ENCODE measurements around the gene FAM76B. TPM values are rescaled to one million over a fixed set of nuclear protein-coding genes. Genes with fewer than 3 reads are reported as not detected.

Gene FAM76B
- total RNA-seq, 1 donor from 2014 or later: 49.8 TPM

DNA sequence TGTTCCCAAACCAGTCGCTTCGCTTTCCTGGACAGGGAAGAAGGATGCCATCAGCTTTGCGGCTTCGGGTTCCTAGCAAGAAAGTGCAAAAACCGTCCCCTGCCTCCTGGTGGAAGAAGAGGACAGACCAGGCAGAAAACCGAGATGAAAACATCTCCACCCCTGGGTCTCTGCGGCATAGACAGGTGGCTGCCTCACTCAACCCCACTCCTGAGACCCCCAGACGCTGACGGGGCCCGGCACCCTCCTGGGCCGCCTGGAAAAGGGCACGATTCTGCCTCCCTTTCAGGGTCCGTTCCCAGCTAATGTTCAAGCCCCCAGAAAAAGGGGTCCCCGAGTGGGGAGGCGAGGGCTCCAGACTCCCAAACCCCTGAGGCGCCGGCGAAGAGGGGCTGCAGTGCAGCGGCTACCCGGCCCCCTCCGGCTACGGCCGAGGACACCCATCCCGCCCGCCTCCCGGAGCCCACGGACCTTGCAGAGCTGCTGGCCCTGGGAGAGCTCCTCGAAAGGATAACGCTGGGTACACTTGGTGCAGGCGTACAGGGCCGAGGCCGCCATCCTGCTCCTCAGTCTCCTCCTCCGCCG lies 569 bp downstream of the FAM76B start:
- Mint-ChIP-seq H3K4me3 (ENCODE audit: low read depth) (peak overlapping the region; percentile 100), H3K9me3 (ENCODE audit: low read depth) (no peaks in the 10 kb centered on the region), H3K27me3 (no peaks in the 10 kb centered on the region), H3K27ac (peak overlapping the region; percentile 95), H3K36me3 (ENCODE audit: insufficient read depth) (peaks cover 21% of the 10 kb centered on the region), H3K4me1 (ENCODE audit: low read depth) (peaks cover 25% of the 10 kb centered on the region)
- TF ChIP-seq, protein P1, sequence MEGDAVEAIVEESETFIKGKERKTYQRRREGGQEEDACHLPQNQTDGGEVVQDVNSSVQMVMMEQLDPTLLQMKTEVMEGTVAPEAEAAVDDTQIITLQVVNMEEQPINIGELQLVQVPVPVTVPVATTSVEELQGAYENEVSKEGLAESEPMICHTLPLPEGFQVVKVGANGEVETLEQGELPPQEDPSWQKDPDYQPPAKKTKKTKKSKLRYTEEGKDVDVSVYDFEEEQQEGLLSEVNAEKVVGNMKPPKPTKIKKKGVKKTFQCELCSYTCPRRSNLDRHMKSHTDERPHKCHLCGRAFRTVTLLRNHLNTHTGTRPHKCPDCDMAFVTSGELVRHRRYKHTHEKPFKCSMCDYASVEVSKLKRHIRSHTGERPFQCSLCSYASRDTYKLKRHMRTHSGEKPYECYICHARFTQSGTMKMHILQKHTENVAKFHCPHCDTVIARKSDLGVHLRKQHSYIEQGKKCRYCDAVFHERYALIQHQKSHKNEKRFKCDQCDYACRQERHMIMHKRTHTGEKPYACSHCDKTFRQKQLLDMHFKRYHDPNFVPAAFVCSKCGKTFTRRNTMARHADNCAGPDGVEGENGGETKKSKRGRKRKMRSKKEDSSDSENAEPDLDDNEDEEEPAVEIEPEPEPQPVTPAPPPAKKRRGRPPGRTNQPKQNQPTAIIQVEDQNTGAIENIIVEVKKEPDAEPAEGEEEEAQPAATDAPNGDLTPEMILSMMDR (IDR thresholded peaks at IDR 0.05; ENCODE audit: unreplicated experiment): peak; percentile 56
- DNase-seq (ENCODE audit: low spot score, unreplicated experiment): peak; percentile 25

DNA sequence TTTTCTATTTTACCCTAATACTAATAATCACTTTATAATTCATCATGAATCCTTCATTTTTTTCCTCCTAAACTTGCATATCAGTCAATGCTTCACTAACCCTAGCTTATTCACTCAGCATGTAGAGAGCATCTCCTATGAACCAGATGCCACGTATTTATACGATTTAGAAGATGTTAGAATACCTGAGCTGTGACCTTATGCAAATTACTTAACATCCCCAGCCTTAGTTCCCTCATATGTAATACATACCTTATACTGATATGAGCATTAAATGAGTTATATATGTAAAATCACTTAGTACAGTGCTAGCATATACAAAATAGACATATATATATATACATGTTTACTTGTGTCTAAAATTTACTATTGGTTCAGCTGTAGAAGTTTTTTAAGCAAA lies 9.0 kb downstream of the FAM76B start:
- no peak overlapping the region for H3K27ac Mint-ChIP-seq
- TF ChIP-seq, protein P1 (IDR thresholded peaks at IDR 0.05; ENCODE audit: unreplicated experiment): no peak
- H3K9me3 Mint-ChIP-seq (ENCODE audit: low read depth): no peaks in the 10 kb centered on the region
- H3K4me1 Mint-ChIP-seq (ENCODE audit: low read depth): no peaks in the 10 kb centered on the region
- H3K4me3 Mint-ChIP-seq (ENCODE audit: low read depth): no peak overlapping the region
- no peak for DNase-seq (ENCODE audit: low spot score, unreplicated experiment)
- peaks cover 26% of the 10 kb centered on the region for H3K36me3 Mint-ChIP-seq (ENCODE audit: insufficient read depth)
- no peaks in the 10 kb centered on the region for H3K27me3 Mint-ChIP-seq

DNA sequence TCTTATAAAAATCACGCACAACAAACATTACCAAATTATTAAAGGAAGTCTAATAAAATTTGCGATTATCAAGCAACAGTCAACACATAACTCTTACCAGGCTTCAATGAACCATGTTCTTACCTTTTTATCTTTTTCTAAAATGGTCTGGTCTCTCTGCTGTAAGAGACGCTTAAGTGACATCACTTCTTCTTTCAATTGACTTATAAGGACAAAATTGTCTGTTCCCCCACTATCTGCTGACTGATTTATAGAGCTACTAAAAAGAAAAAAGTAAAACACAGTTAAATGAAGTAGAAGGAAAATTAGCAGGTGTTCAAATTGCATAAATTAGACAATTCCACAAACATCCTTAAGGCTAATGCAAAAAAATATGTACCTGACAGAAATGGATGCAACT lies 10.9 kb downstream of the FAM76B start:
- no peak for DNase-seq (ENCODE audit: low spot score, unreplicated experiment)
- Mint-ChIP-seq H3K9me3 (ENCODE audit: low read depth) (no peaks in the 10 kb centered on the region), H3K36me3 (ENCODE audit: insufficient read depth) (peaks cover 22% of the 10 kb centered on the region), H3K4me3 (ENCODE audit: low read depth) (no peak overlapping the region), H3K27ac (no peak overlapping the region), H3K27me3 (no peaks in the 10 kb centered on the region), H3K4me1 (ENCODE audit: low read depth) (no peaks in the 10 kb centered on the region)
- TF ChIP-seq, protein P1 (IDR thresholded peaks at IDR 0.05; ENCODE audit: unreplicated experiment): no peak

DNA sequence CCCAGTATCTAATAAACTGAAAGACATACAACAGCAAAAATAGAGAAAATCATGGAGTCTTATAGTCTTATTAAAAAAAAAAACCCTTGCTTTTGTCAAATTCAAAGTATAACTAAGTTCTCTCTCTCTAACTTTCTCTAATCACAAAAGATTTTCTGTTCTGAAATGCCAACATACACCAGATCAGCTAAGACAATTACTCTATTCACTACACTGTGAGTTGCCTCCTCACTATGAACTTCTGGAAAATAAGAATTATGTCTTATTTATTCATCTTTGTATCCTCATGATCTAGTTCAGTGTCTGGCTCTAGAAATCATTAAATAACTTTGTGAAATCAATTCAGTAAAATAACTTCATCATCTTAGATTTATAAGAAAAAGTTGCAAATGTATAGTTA lies 12.7 kb downstream of the FAM76B start:
- H3K27me3 Mint-ChIP-seq: no peaks in the 10 kb centered on the region
- no peaks in the 10 kb centered on the region for H3K9me3 Mint-ChIP-seq (ENCODE audit: low read depth)
- H3K27ac Mint-ChIP-seq: no peak overlapping the region
- H3K36me3 Mint-ChIP-seq (ENCODE audit: insufficient read depth): peaks cover 21% of the 10 kb centered on the region
- TF ChIP-seq, protein P1 (IDR thresholded peaks at IDR 0.05; ENCODE audit: unreplicated experiment): no peak
- no peak for DNase-seq (ENCODE audit: low spot score, unreplicated experiment)
- no peaks in the 10 kb centered on the region for H3K4me1 Mint-ChIP-seq (ENCODE audit: low read depth)
- H3K4me3 Mint-ChIP-seq (ENCODE audit: low read depth): no peak overlapping the region

DNA sequence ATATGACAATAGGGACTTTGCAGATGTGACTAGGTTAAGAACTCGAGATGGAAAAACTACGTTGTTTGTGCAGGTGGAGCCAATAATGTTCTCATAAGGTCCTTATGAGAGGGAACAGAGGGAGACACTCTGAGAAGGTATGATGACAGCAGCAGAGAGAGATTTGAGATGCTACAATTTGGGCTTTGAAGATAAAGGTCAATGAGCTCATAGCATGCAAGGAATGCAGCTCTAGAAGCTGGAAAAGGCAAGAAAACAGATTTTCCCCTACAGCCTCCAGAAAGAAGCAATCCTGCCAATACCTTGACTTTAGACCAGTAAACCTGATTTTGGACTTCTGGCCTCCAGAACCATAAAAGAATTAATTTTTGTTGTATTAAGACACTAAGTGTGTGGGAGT lies 21.1 kb downstream of the FAM76B start:
- DNase-seq (ENCODE audit: low spot score, unreplicated experiment): no peak
- Mint-ChIP-seq H3K4me3 (ENCODE audit: low read depth) (no peak overlapping the region), H3K27me3 (no peaks in the 10 kb centered on the region), H3K4me1 (ENCODE audit: low read depth) (no peaks in the 10 kb centered on the region), H3K36me3 (ENCODE audit: insufficient read depth) (peaks cover 4% of the 10 kb centered on the region), H3K9me3 (ENCODE audit: low read depth) (no peaks in the 10 kb centered on the region), H3K27ac (no peak overlapping the region)
- TF ChIP-seq, protein P1 (IDR thresholded peaks at IDR 0.05; ENCODE audit: unreplicated experiment): no peak
